PC-3 (cell line): Measurements from ENCODE around the gene GPD1. TPM values are rescaled to one million over a fixed set of nuclear protein-coding genes. Genes with fewer than 3 reads are reported as not detected.

Experiments
- ATAC-seq: fragments of 200-7000 bp; cut with Tn5 transposase; 2 replicates; pipeline ENCODE4 v1.9.1; 2020; ENCODE audit warnings: mild to moderate bottlenecking, moderate library complexity
- BruUV-seq: library from RNA; stranded (reverse); fragments of 400-500 nt; replicated peaks from 2 replicates; lab custom pipeline; 2021; lab: Mats Ljungman, UMichigan
- CTCF ChIA-PET: fragments of 300-600 bp; sonication (Branson Sonifier 250); formaldehyde crosslinking; loops from one replicate; lab custom pipeline; 2022; ENCODE audit warnings: antibody characterized with exemption; lab: Charles Lee
- POLR2A ChIA-PET: fragments of 300-600 bp; sonication (Branson Sonifier 250); formaldehyde crosslinking; loops from one replicate; lab custom pipeline; 2022; ENCODE audit warnings: antibody characterized with exemption; ENCODE audit not compliant: unreplicated experiment; lab: Charles Lee
- DNase-seq: peaks from one replicate; pipeline ENCODE4 v3.0.0-alpha.2; 2015
- H2AFZ ChIP-seq: fragments of 300-600 bp; sonication (generic); 2 replicates; pipeline ENCODE4 v1.6.0; 2016; ENCODE audit warnings: antibody characterized with exemption, low read length
- H3F3A ChIP-seq: fragments of 300-600 bp; sonication (generic); one replicate; pipeline ENCODE4 v1.6.0; 2017; ENCODE audit warnings: antibody characterized with exemption, low read length, control low read depth, mild to moderate bottlenecking; ENCODE audit not compliant: unreplicated experiment
- H3K27ac ChIP-seq: fragments of 300-600 bp; sonication (generic); 2 replicates; pipeline ENCODE4 v1.5.1; 2016; ENCODE audit warnings: mild to moderate bottlenecking, low read length
- H3K27me3 ChIP-seq: fragments of 300-600 bp; sonication (generic); 2 replicates; pipeline ENCODE4 v1.6.1; 2016; ENCODE audit warnings: low read length, mixed read lengths
- H3K36me3 ChIP-seq: fragments of 300-600 bp; sonication (generic); 2 replicates; pipeline ENCODE4 v1.6.1; 2016; ENCODE audit warnings: low read depth, mixed run types, low read length, mixed read lengths
- H3K4me1 ChIP-seq: fragments of 300-600 bp; sonication (generic); 2 replicates; pipeline ENCODE4 v1.5.1; 2016; ENCODE audit warnings: low read length; ENCODE audit not compliant: insufficient read depth
- H3K4me2 ChIP-seq: fragments of 300-600 bp; sonication (generic); 2 replicates; pipeline ENCODE4 v1.6.0; 2016; ENCODE audit warnings: low read length
- H3K4me3 ChIP-seq: fragments of 300-600 bp; sonication (generic); 2 replicates; pipeline ENCODE4 v1.5.1; 2016; ENCODE audit warnings: mild to moderate bottlenecking, low read length, mixed read lengths
- H3K79me2 ChIP-seq: fragments of 300-600 bp; sonication (generic); 2 replicates; pipeline ENCODE4 v1.6.1; 2017; ENCODE audit warnings: low read length, mixed read lengths
- H3K9ac ChIP-seq: fragments of 300-600 bp; sonication (generic); 2 replicates; pipeline ENCODE4 v1.6.0; 2016; ENCODE audit warnings: mild to moderate bottlenecking, low read length
- H3K9me2 ChIP-seq: fragments of 300-600 bp; sonication (generic); replicated peaks from 2 replicates; pipeline ENCODE4 v1.6.1; 2016; ENCODE audit warnings: mixed run types, low read length, mixed read lengths
- H3K9me3 ChIP-seq: fragments of 300-600 bp; sonication (generic); 2 replicates; pipeline ENCODE4 v1.6.1; 2016; ENCODE audit warnings: low read length, mixed read lengths
- H4K20me1 ChIP-seq: fragments of 300-600 bp; sonication (generic); 2 replicates; pipeline ENCODE4 v1.6.1; 2016; ENCODE audit warnings: low read length, mixed read lengths
- EZH2 ChIP-seq: fragments of 300-600 bp; sonication (generic); IDR thresholded peaks from one replicate; pipeline ENCODE4 v1.6.1; 2017; ENCODE audit warnings: antibody characterized with exemption, mild to moderate bottlenecking, low read length; ENCODE audit not compliant: unreplicated experiment
- EZH2phosphoT487 ChIP-seq: fragments of 300-600 bp; sonication (generic); IDR thresholded peaks from 2 replicates; pipeline ENCODE4 v1.6.1; 2018; ENCODE audit warnings: mild to moderate bottlenecking, antibody characterized with exemption, low read length, borderline replicate concordance
- intact Hi-C: fragments of 100-400 bp; cut with micrococcal nuclease; formaldehyde crosslinking; loops from 2 replicates; pipeline ENCODE4 v1.9.0; 2023
- total RNA-seq: library from RNA; depleted of rRNA; stranded (reverse); fragments of >200 nt; gene quantifications from 2 replicates; pipeline ENCODE4 v1.2.3, GENCODE V29; 2014
- TF ChIP-seq, protein P1 (sequence below): fragments of 300-600 bp; sonication (generic); conservative IDR thresholded peaks from 2 replicates; pipeline ENCODE4 v1.5.1; 2017; ENCODE audit warnings: antibody characterized with exemption, low read depth, mild to moderate bottlenecking, low read length

GPD1 gene
- total RNA-seq, 1 experiment from 2014 or later, result 0.11 TPM

DNA sequence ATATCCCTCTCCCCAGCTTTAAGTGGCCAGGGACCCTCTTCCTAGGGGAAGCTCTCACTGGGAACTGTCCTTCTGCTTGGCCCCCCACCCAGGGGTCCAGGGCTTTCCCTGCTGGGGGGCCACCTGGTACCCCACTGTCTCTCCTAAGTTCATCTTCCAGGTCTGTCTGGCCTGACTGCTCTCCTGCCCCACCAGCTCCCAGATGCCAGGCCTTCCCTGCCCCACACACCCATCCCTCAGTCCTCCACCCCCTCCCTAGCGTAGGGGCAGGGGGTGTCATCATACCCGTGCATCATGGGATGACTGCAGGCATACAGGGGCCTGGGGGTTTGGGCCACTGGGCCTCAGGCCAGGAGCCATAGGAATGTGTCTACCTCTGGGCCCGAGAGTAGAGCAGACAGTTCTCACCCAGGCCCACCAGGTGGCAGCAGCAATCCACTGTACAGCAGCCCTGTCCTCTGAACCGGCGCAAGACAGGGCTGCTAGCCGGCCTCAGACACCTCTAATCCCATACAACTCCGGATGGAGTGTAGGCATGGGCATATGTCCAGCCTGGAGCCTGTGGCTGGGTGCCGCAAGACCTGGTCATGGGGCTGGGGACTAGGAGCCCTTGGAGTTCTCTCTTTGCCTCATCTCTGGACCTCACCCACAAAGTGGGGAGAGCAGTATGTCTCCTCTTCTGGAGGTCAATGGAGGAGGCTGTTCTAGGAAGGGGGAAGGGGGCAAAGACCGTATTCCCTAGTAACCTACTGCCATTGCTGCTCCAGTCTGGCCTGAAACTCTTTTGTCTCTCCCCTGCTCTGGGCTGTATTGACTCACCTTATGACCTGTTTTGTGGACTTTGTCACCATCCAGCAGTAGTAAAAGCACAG lies 28.6 kb upstream of the GPD1 start:
- Histone ChIP-seq H3K4me2 (peak overlapping the region; percentile 62), H3K27ac (no peak overlapping the region), H3F3A (no peaks in the 10 kb centered on the region), H3K4me1 (peaks cover 6% of the 10 kb centered on the region), H3K27me3 (no peaks in the 10 kb centered on the region), H3K9me2 (no peaks in the 10 kb centered on the region), H3K9me3 (no peaks in the 10 kb centered on the region), H3K36me3 (no peaks in the 10 kb centered on the region), H2AFZ (peak overlapping the region; percentile 70), H3K9ac (no peak overlapping the region), H3K4me3 (no peak overlapping the region), H3K79me2 (no peaks in the 10 kb centered on the region), H4K20me1 (no peaks in the 10 kb centered on the region)
- TF ChIP-seq, protein P1, sequence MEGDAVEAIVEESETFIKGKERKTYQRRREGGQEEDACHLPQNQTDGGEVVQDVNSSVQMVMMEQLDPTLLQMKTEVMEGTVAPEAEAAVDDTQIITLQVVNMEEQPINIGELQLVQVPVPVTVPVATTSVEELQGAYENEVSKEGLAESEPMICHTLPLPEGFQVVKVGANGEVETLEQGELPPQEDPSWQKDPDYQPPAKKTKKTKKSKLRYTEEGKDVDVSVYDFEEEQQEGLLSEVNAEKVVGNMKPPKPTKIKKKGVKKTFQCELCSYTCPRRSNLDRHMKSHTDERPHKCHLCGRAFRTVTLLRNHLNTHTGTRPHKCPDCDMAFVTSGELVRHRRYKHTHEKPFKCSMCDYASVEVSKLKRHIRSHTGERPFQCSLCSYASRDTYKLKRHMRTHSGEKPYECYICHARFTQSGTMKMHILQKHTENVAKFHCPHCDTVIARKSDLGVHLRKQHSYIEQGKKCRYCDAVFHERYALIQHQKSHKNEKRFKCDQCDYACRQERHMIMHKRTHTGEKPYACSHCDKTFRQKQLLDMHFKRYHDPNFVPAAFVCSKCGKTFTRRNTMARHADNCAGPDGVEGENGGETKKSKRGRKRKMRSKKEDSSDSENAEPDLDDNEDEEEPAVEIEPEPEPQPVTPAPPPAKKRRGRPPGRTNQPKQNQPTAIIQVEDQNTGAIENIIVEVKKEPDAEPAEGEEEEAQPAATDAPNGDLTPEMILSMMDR, result peak; percentile 92
- TF ChIP-seq EZH2phosphoT487 (no peak), EZH2 (no peak)
- intact Hi-C loops, result loop anchor here (1.0 to 5.0 kb wide), 3 partner anchors 37 to 100 kb away; partner anchors contain the start of gene COX14
- POLR2A ChIA-PET, result no interaction called here
- peak; percentile 93 for ATAC-seq
- peak; percentile 87 for DNase-seq
- CTCF ChIA-PET, result no interaction called here
- BruUV-seq, result no TSS peak

- H3K9ac ChIP-seq, result no peak overlapping the region
- no peaks in the 10 kb centered on the region for H3K9me2 ChIP-seq
- H3K36me3 ChIP-seq, result no peaks in the 10 kb centered on the region
- no peaks in the 10 kb centered on the region for H3K27me3 ChIP-seq
- intact Hi-C loops, result loop anchor here (1.0 to 5.0 kb wide), 3 partner anchors 37 to 100 kb away; partner anchors contain the start of gene COX14
- H4K20me1 ChIP-seq, result no peaks in the 10 kb centered on the region
- ChIA-PET POLR2A (no interaction called here), CTCF (no interaction called here)
- no peak overlapping the region for H3K27ac ChIP-seq
- BruUV-seq, result no TSS peak
- DNase-seq (no peak), ATAC-seq (no peak)
- no peak for TF ChIP-seq EZH2
- TF ChIP-seq EZH2phosphoT487, result no peak
- TF ChIP-seq, protein P1, result no peak
- H3K79me2 ChIP-seq, result no peaks in the 10 kb centered on the region
- peak overlapping the region; percentile 70; the same call in 1 of the 2 replicates for H2AFZ ChIP-seq
- H3K4me1 ChIP-seq, result peaks cover 6% of the 10 kb centered on the region
- peak overlapping the region; percentile 62; the same call in 1 of the 2 replicates for H3K4me2 ChIP-seq
- no peak overlapping the region for H3K4me3 ChIP-seq
- H3K9me3 ChIP-seq, result no peaks in the 10 kb centered on the region
- no peaks in the 10 kb centered on the region for H3F3A ChIP-seq
Observed at GRCh38 chr12:50075808-50076170, 28.0 kb upstream of the GPD1 start.

DNA sequence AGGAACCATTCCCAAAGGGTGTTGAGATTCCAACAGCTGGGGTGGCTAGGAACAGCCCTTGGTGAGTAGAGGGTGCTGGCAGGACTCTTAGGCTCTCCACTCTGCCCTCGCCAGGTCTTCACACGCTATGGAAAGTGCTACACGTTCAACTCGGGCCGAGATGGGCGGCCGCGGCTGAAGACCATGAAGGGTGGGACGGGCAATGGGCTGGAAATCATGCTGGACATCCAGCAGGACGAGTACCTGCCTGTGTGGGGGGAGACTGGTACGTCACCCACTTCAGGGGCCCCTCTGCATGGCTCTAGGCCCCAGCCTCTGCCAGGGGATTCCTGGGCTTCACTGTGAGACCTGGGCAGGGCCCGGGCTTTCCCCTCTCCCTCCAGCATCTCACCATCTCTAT lies 26.7 kb upstream of the GPD1 start:
- H3K79me2 ChIP-seq, result no peaks in the 10 kb centered on the region
- intact Hi-C loops, result loop anchor here (5.0 kb wide), 2 partner anchors 35 to 50 kb away; partner anchors contain the start of gene COX14
- CTCF ChIA-PET, result interaction anchor here (0.5 kb wide), 1 partner anchor 8 kb away, joined by 4 read pairs; the partner anchor contains the start of gene SMARCD1

More for the DNA sequence above, 26.7 kb upstream of the GPD1 start:
- no peak overlapping the region for H3K9ac ChIP-seq
- peaks cover 6% of the 10 kb centered on the region for H3K4me1 ChIP-seq
- ATAC-seq (no peak), DNase-seq (no peak)
- H3K9me2 ChIP-seq, result no peaks in the 10 kb centered on the region
- H3K27ac ChIP-seq, result no peak overlapping the region
- no peaks in the 10 kb centered on the region for H3F3A ChIP-seq
- TF ChIP-seq EZH2phosphoT487 (no peak), EZH2 (no peak)
- TF ChIP-seq, protein P1, result no peak
- H3K27me3 ChIP-seq, result no peaks in the 10 kb centered on the region
- POLR2A ChIA-PET, result no interaction called here
- no TSS peak for BruUV-seq
- no peak overlapping the region for H2AFZ ChIP-seq
- no peaks in the 10 kb centered on the region for H3K9me3 ChIP-seq
- H4K20me1 ChIP-seq, result no peaks in the 10 kb centered on the region
- H3K36me3 ChIP-seq, result no peaks in the 10 kb centered on the region
- H3K4me2 ChIP-seq, result no peak overlapping the region
- no peak overlapping the region for H3K4me3 ChIP-seq
